GM06990 (cell line): ENCODE results near the gene PIK3R1.
A peak's percentile ranks its signal among the peaks of the same experiment; 100 is the strongest.

Experiments
- DNase-seq: peaks from one replicate; pipeline ENCODE4 v3.0.0-alpha.2; 2011; ENCODE audit not compliant: insufficient read length; ENCODE audit errors: extremely low read depth
- H3K27me3 ChIP-seq: replicated peaks from 2 replicates; pipeline ENCODE4 v1.6.0; 2011; ENCODE audit warnings: low read length; ENCODE audit not compliant: control insufficient read depth, insufficient read depth
- H3K36me3 ChIP-seq: 2 replicates; pipeline ENCODE4 v1.5.1; 2011; ENCODE audit warnings: low read length; ENCODE audit not compliant: control insufficient read depth, insufficient read depth
- H3K4me3 ChIP-seq: replicated peaks from 2 replicates; pipeline ENCODE4 v1.5.1; 2011; ENCODE audit warnings: low read depth, mild to moderate bottlenecking, control low read depth, low read length
- TF ChIP-seq, protein P1 (sequence below): IDR thresholded peaks from 2 replicates; pipeline ENCODE4 v1.5.1; 2011; ENCODE audit warnings: low read length, control low read depth, mild to moderate bottlenecking, inconsistent platforms; ENCODE audit not compliant: insufficient read depth, poor library complexity, severe bottlenecking

The PIK3R1 gene

GRCh38 chr5:68215208-68215897 is at the start of gene PIK3R1:
Gene PIK3R1, plus strand, starts transcription at chr5:68215756. Its CDS starts 10,920 bp downstream, at chr5:68226676.
- Histone ChIP-seq H3K4me3 (peak within 1 kb of the TSS; percentile 84), H3K27me3 (no peaks in the 10 kb centered on the region), H3K36me3 (no peaks in the 10 kb centered on the region; the same call in 1 of the 2 replicates)
- TF ChIP-seq, protein P1, sequence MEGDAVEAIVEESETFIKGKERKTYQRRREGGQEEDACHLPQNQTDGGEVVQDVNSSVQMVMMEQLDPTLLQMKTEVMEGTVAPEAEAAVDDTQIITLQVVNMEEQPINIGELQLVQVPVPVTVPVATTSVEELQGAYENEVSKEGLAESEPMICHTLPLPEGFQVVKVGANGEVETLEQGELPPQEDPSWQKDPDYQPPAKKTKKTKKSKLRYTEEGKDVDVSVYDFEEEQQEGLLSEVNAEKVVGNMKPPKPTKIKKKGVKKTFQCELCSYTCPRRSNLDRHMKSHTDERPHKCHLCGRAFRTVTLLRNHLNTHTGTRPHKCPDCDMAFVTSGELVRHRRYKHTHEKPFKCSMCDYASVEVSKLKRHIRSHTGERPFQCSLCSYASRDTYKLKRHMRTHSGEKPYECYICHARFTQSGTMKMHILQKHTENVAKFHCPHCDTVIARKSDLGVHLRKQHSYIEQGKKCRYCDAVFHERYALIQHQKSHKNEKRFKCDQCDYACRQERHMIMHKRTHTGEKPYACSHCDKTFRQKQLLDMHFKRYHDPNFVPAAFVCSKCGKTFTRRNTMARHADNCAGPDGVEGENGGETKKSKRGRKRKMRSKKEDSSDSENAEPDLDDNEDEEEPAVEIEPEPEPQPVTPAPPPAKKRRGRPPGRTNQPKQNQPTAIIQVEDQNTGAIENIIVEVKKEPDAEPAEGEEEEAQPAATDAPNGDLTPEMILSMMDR = no peak
- peak; percentile 98 for DNase-seq

- Histone ChIP-seq H3K4me3 (no peak overlapping the region), H3K36me3 (no peaks in the 10 kb centered on the region), H3K27me3 (no peaks in the 10 kb centered on the region)
- TF ChIP-seq, protein P1 = no peak
- no peak for DNase-seq
Measured at GRCh38 chr5:68167195-68167651, 48.3 kb upstream of the PIK3R1 start.

DNA sequence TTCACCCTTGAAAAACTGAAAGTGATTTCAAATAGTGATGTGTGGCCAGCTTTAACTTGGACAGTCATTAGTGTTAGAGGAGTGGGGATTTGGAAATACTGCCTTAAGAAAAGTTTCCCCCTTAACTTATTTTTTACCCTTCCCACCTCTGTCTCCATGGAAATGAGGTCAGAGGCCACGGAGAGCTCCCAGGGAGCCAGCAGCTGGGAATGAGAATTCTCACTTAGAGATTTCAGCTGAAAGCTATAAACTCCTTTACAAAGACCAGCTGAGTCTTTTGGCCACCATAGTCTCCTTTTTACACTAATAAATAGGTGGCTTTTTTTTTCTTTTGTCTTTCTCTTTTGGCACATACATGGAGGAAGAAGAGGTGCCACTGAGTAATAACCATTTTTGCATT is 45.7 kb upstream of the PIK3R1 start:
- TF ChIP-seq, protein P1 = no peak
- DNase-seq = no peak
- no peaks in the 10 kb centered on the region for H3K27me3 ChIP-seq
- no peak overlapping the region for H3K4me3 ChIP-seq
- H3K36me3 ChIP-seq = no peaks in the 10 kb centered on the region

DNA sequence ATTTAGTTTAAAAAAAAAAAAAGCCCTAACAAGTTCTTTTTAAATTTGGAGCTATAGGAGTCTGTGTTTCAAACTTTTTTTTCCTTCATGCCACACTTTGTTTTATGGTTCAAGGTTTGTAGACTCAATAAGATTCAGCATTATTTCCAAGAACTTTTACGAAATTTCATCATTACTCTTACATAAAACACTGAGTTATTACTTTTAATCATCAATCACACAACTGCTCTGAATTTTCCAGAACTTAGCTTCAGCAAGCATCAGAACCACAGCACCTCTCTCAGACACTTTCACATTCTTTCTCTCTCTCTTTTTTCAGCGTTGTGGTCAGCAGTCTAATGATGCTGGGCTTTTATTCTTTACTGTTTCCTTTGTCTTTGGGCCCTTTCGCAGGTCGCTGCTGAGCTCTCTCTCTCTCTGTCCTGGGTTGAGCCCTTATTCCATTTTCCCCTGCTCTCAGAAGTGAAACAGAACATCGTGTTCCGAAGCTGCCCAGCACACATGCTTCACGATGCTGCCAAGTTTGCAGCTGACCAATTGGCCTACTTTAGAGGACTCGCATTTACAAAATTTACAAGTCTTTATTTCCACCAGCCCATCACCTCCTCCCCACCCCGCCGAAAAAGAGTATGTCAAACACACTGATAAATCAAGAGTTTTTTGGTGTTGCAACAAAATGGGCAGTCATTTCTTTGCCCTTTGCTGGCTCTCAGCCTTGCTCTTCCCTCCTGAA is 44.6 kb upstream of the PIK3R1 start:
- TF ChIP-seq, protein P1 = no peak
- Histone ChIP-seq H3K36me3 (no peaks in the 10 kb centered on the region), H3K4me3 (no peak overlapping the region), H3K27me3 (no peaks in the 10 kb centered on the region)
- no peak for DNase-seq

DNA sequence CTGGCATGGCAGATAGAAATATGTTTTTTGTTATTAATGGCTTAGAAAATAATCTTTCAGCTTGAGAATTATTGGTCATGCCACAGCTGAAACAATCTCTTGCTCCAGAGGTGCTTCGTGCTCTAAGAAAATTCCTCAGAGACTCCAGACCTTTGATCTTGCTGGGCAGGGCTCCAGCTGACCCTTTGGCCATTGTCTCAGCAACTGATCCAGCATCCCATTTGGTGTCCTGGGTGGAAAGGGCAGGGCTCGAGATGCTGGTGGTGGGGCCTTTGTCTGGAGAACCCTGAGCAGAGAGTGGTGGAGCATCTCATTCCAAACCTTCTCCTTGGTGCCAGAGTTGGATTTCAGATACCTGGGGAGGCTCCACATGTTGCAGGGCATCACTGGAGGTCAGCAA is 43.2 kb upstream of the PIK3R1 start:
- Histone ChIP-seq H3K27me3 (no peaks in the 10 kb centered on the region), H3K36me3 (no peaks in the 10 kb centered on the region), H3K4me3 (no peak overlapping the region)
- DNase-seq = no peak
- TF ChIP-seq, protein P1 = no peak
